Mesothelial cell of epicardium (in vitro differentiated cells): ENCODE measurements around the gene POC1B. TPM values are rescaled to one million over a fixed set of nuclear protein-coding genes. Genes with fewer than 3 reads are reported as not detected.

Experiments
- DNase-seq, 2 experiments: peaks; one replicate each; pipeline ENCODE4 v3.0.0; 2021; ENCODE audit warnings: low spot score in 2 of 2; ENCODE audit not compliant: unreplicated experiment in 2 of 2
- H3K27ac Mint-ChIP-seq: 2 replicates; pipeline ENCODE4 v1.8.0; 2021; ENCODE audit warnings: mixed read lengths
- H3K27me3 Mint-ChIP-seq: 2 replicates; pipeline ENCODE4 v1.8.0; 2021; ENCODE audit warnings: low read depth, mixed read lengths
- H3K36me3 Mint-ChIP-seq: 2 replicates; pipeline ENCODE4 v1.8.0; 2021; ENCODE audit warnings: mixed read lengths
- H3K4me1 Mint-ChIP-seq: 2 replicates; pipeline ENCODE4 v1.8.0; 2021; ENCODE audit warnings: mixed read lengths
- H3K4me3 Mint-ChIP-seq: 2 replicates; pipeline ENCODE4 v1.8.0; 2021; ENCODE audit warnings: mild to moderate bottlenecking, moderate library complexity, mixed read lengths
- H3K9me3 Mint-ChIP-seq: 2 replicates; pipeline ENCODE4 v1.8.0; 2021; ENCODE audit warnings: mixed read lengths
- total RNA-seq: library from RNA; stranded (reverse); gene quantifications from 3 replicates; pipeline ENCODE4 v1.2.1, GENCODE V29; 2021
- TF ChIP-seq, protein P1 (sequence below): fragments of 200-600 bp; sonication (generic); IDR thresholded peaks from one replicate; pipeline ENCODE4 v1.5.0; 2021; ENCODE audit warnings: antibody characterized with exemption; ENCODE audit not compliant: unreplicated experiment

Gene POC1B
- total RNA-seq, 1 donor from 2014 or later: 12.1 TPM

- no peak for DNase-seq
- Mint-ChIP-seq H3K4me3 (no peak overlapping the region), H3K27me3 (no peaks in the 10 kb centered on the region), H3K4me1 (peaks cover 30% of the 10 kb centered on the region), H3K27ac (no peak overlapping the region), H3K36me3 (no peaks in the 10 kb centered on the region), H3K9me3 (peaks cover 3% of the 10 kb centered on the region)
- TF ChIP-seq, protein P1, sequence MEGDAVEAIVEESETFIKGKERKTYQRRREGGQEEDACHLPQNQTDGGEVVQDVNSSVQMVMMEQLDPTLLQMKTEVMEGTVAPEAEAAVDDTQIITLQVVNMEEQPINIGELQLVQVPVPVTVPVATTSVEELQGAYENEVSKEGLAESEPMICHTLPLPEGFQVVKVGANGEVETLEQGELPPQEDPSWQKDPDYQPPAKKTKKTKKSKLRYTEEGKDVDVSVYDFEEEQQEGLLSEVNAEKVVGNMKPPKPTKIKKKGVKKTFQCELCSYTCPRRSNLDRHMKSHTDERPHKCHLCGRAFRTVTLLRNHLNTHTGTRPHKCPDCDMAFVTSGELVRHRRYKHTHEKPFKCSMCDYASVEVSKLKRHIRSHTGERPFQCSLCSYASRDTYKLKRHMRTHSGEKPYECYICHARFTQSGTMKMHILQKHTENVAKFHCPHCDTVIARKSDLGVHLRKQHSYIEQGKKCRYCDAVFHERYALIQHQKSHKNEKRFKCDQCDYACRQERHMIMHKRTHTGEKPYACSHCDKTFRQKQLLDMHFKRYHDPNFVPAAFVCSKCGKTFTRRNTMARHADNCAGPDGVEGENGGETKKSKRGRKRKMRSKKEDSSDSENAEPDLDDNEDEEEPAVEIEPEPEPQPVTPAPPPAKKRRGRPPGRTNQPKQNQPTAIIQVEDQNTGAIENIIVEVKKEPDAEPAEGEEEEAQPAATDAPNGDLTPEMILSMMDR: no peak
These were observed 111.5 kb downstream of the POC1B start for GRCh38 chr12:89414322-89414721.

GRCh38 chr12:89413234-89413633 is 112.6 kb downstream of the POC1B start:
- TF ChIP-seq, protein P1: no peak
- H3K27me3 Mint-ChIP-seq: no peaks in the 10 kb centered on the region
- no peak overlapping the region for H3K27ac Mint-ChIP-seq
- peaks cover 9% of the 10 kb centered on the region for H3K9me3 Mint-ChIP-seq
- no peak for DNase-seq
- no peak overlapping the region for H3K4me3 Mint-ChIP-seq
- H3K36me3 Mint-ChIP-seq: no peaks in the 10 kb centered on the region
- H3K4me1 Mint-ChIP-seq: peaks cover 29% of the 10 kb centered on the region

DNA sequence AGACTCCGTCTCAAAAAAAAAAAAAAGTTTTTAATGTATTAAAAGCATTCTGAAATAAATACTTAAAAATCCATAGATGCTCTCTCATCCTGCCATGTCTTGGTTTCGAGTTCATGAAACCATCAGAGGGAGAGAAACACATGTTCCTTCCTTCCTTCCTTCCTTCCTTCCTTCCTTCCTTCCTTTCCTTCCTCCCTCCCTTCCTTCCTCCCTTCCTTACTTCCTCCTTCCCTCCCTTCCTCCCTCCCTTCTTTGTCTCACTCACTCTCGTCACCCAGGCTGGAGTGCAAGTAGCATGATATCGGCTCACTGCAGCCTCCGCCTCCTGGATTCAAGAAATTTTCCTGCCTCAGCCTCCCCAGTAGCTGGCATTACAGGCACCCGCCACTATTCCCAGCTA is 113.2 kb downstream of the POC1B start:
- Mint-ChIP-seq H3K36me3 (no peaks in the 10 kb centered on the region), H3K9me3 (peaks cover 9% of the 10 kb centered on the region), H3K27me3 (no peaks in the 10 kb centered on the region), H3K27ac (no peak overlapping the region), H3K4me3 (no peak overlapping the region), H3K4me1 (peaks cover 23% of the 10 kb centered on the region)
- DNase-seq: no peak
- TF ChIP-seq, protein P1: no peak

DNA sequence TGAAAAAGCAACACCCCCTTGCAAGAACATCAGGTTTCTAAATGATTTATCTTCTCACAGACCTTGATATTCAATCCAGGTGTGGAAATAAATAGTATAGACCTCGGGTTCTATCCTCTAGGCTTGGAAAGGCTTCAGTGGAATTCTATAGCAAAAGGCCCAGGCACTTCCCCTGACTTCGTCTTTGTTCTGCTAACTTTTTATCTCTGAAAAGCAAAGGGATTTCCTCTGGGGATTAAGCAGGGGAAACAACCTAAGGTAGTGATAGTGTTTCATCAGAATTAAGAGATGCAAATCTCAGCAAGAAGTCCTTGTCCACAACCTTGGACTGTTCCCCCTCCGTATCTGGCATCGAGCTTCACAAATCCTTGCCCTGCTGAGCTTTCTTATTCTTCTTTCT is 114.0 kb downstream of the POC1B start:
- H3K27me3 Mint-ChIP-seq: no peaks in the 10 kb centered on the region
- peaks cover 9% of the 10 kb centered on the region for H3K9me3 Mint-ChIP-seq
- no peak overlapping the region for H3K4me3 Mint-ChIP-seq
- TF ChIP-seq, protein P1: no peak
- no peaks in the 10 kb centered on the region for H3K36me3 Mint-ChIP-seq
- H3K4me1 Mint-ChIP-seq: peaks cover 16% of the 10 kb centered on the region
- no peak for DNase-seq
- H3K27ac Mint-ChIP-seq: no peak overlapping the region

GRCh38 chr12:89411234-89411633 is 114.6 kb downstream of the POC1B start:
- Mint-ChIP-seq H3K4me1 (peaks cover 13% of the 10 kb centered on the region), H3K27ac (no peak overlapping the region), H3K36me3 (no peaks in the 10 kb centered on the region), H3K4me3 (no peak overlapping the region), H3K27me3 (no peaks in the 10 kb centered on the region), H3K9me3 (peaks cover 9% of the 10 kb centered on the region)
- DNase-seq: no peak
- TF ChIP-seq, protein P1: no peak

DNA sequence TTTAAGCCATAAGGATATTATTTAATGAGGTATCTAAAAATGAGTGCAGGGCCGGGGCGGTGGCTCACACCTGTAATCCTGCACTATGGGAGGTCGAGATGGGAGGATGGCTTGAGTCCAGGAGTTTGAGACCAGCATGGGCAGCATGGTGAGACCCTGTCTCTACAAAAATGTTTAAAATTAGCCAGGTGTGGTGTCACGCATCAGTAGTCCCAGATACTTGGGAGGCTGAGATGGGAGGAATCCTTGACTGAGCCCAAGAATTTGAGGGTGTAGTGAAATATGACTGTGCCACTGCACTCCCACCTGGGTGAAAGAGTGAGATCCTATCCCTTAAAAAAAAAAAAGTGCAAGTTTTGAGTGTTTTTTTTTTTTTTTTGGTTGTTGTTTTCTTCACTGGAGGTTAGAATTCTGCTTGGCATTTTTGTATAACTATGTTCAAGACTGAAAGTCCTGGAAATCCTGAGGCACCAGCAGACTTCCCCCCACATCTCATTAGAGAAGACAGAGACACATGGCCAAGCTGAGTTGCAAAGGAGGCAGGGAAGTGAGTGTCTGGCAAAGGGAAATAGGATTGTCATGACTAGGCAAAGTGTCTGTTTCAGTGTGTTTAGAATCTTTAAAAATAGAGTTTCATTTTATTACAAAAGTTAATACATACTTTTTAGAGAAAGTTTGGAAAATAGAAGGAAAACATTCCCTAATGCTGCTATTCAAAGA is 120.1 kb downstream of the POC1B start:
- Mint-ChIP-seq H3K4me3 (no peak overlapping the region), H3K27ac (no peak overlapping the region), H3K4me1 (no peaks in the 10 kb centered on the region), H3K9me3 (peaks cover 15% of the 10 kb centered on the region), H3K27me3 (no peaks in the 10 kb centered on the region), H3K36me3 (no peaks in the 10 kb centered on the region)
- TF ChIP-seq, protein P1: no peak
- DNase-seq: no peak
